Spleen (tissue), 7 donors: ENCODE measurements around the gene SLC13A5.

Experiments used
- CTCF ChIP-seq, 11 experiments: fragments of 200-600 bp in 7 of 11; fragments of 450-650 bp in 4 of 11; sonication (generic) in 4 of 11; IDR thresholded peaks in 8 of 11; conservative IDR thresholded peaks in 3 of 11; 1 replicate in 7 of 11; 2 replicates in 4 of 11; pipeline versions ENCODE4 v1.4.0 to v1.8.0; 2016 to 2021; ENCODE audit warnings: antibody characterized with exemption in 11 of 11, inconsistent platforms in 4 of 11, mild to moderate bottlenecking in 1 of 11
- POLR2A ChIP-seq, 3 donors: fragments of 450-650 bp; IDR thresholded peaks; one replicate each; pipeline ENCODE4 v1.5.1; 2017; ENCODE audit warnings: antibody characterized with exemption in 3 of 3, mild to moderate bottlenecking in 1 of 3
- POLR2AphosphoS5 ChIP-seq, 3 donors: sonication (generic); formaldehyde crosslinking; IDR thresholded peaks; one replicate each; pipeline ENCODE4 v1.5.1; 2017; ENCODE audit warnings: antibody characterized with exemption in 3 of 3
- donor health status: DM: no; HTN: no; CAD: no; lungs with moderate emphysema.
- donor health status: DM: no; HTN: no; CAD: no.
- donor health status: DM: no; HTN: no; CAD: no.

DNA sequence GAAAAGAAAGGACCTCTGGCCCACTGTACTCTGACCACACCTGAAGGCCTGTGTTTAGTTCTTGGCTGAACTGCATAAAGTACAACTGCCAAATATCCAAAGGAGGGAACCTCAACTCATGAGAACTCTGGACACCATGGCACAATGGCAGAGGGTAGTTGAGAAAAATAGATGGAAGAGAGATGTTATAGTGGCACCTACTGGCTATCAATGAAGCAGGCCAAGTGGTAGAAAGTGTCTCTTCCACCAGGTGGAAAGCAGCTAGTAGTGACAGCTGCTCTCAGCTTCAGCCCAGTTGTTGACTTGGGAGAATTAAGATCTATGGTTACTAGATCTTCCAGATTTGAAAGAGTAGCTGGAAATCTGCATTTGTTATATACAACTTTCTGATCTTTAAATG is 65.0 kb downstream of the SLC13A5 start:
- TF ChIP-seq POLR2AphosphoS5 (IDR thresholded peaks at IDR 0.05), result no peak
- peak in 7 of 11 experiments; percentile 14 to 41 (median 39) for TF ChIP-seq CTCF (IDR thresholded peaks at IDR 0.05 in 8 of 11, conservative IDR thresholded peaks at IDR 0.05 in 3 of 11)
- no peak for TF ChIP-seq POLR2A (IDR thresholded peaks at IDR 0.05)
